Right lobe of liver (tissue), 4 donors: ENCODE results near the gene CHI3L1.

Source experiments
- POLR2A ChIP-seq: fragments of 450-650 bp; IDR thresholded peaks from one replicate; pipeline ENCODE4 v1.6.1; 2017; ENCODE audit warnings: antibody characterized with exemption, mild to moderate bottlenecking
- TF ChIP-seq, protein P1 (sequence below), 4 donors: fragments of 200-600 bp in 3 of 4; fragments of 450-650 bp in 1 of 4; IDR thresholded peaks; one replicate each; pipeline versions ENCODE4 v1.5.1 to v1.8.0; 2016 to 2022; ENCODE audit warnings: antibody characterized with exemption in 4 of 4, mild to moderate bottlenecking in 2 of 4
- donor health status: DM: no; HTN: no; CAD: no.
- donor health status: DM: no; HTN: no; CAD: no.
- donor health status: DM: no; HTN: yes; CAD: no.

DNA sequence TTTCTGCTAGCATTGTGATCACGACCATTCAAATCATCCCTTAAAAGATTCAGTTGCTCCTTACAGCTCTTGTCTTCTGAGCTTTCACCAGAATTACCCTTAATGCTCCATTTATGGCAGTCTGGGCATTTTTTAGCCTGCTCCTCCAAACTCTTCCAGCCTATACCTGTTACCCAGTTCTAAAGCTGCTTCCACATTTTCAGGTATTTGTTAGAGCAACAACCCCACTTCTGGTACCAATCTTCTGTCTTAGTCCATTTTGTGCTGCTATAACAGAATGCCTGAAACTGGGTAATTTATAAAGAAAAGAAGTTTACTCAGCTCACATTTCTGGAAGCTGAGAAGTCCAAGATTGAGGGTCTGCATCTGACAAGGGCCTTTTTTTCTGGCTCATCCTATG is 28.1 kb downstream of the CHI3L1 start:
- TF ChIP-seq, protein P1, sequence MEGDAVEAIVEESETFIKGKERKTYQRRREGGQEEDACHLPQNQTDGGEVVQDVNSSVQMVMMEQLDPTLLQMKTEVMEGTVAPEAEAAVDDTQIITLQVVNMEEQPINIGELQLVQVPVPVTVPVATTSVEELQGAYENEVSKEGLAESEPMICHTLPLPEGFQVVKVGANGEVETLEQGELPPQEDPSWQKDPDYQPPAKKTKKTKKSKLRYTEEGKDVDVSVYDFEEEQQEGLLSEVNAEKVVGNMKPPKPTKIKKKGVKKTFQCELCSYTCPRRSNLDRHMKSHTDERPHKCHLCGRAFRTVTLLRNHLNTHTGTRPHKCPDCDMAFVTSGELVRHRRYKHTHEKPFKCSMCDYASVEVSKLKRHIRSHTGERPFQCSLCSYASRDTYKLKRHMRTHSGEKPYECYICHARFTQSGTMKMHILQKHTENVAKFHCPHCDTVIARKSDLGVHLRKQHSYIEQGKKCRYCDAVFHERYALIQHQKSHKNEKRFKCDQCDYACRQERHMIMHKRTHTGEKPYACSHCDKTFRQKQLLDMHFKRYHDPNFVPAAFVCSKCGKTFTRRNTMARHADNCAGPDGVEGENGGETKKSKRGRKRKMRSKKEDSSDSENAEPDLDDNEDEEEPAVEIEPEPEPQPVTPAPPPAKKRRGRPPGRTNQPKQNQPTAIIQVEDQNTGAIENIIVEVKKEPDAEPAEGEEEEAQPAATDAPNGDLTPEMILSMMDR (IDR thresholded peaks at IDR 0.05) = no peak
- no peak for TF ChIP-seq POLR2A
